Fibroblast of villous mesenchyme (primary cell): Measurements from ENCODE around the gene AKT2. TPM values are rescaled to one million over a fixed set of nuclear protein-coding genes. Genes with fewer than 3 reads are reported as not detected.

Experiments
- DNase-seq: peaks from one replicate; pipeline ENCODE4 v3.0.0-alpha.2; 2010; ENCODE audit warnings: low read depth
- H3K4me3 ChIP-seq: 2 replicates; pipeline ENCODE4 v1.5.1; 2011; ENCODE audit warnings: low read depth, mild to moderate bottlenecking, low read length
- total RNA-seq: library from RNA; depleted of rRNA; stranded (reverse); fragments of >200 nt; gene quantifications from 2 replicates; pipeline ENCODE4 v1.2.3, GENCODE V29; 2012
- TF ChIP-seq, protein P1 (sequence below): IDR thresholded peaks from 2 replicates; pipeline ENCODE4 v1.5.1; 2012; ENCODE audit warnings: low read depth, mild to moderate bottlenecking, low read length; ENCODE audit not compliant: insufficient read depth

AKT2 gene
- total RNA-seq, 1 donor, result 142 TPM

DNA sequence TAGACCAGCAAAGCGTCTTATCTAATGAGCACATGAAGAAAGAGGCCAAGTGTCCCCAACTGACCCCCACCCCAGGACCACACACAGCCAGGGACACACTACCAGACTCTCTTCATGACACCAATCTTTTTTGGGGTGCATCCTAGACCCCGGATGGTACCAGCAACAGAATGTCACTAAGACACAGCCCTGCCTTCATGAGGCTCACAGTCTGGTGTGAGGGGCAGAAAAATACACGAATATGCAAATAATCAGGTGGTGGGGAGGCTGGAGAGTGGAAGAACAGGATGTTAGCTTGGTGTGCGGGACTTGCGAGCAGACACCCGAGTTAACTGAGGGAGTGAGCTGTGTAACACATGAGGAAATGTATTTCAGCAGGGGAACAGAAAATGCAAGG is 17.5 kb downstream of the AKT2 start:
- TF ChIP-seq, protein P1, sequence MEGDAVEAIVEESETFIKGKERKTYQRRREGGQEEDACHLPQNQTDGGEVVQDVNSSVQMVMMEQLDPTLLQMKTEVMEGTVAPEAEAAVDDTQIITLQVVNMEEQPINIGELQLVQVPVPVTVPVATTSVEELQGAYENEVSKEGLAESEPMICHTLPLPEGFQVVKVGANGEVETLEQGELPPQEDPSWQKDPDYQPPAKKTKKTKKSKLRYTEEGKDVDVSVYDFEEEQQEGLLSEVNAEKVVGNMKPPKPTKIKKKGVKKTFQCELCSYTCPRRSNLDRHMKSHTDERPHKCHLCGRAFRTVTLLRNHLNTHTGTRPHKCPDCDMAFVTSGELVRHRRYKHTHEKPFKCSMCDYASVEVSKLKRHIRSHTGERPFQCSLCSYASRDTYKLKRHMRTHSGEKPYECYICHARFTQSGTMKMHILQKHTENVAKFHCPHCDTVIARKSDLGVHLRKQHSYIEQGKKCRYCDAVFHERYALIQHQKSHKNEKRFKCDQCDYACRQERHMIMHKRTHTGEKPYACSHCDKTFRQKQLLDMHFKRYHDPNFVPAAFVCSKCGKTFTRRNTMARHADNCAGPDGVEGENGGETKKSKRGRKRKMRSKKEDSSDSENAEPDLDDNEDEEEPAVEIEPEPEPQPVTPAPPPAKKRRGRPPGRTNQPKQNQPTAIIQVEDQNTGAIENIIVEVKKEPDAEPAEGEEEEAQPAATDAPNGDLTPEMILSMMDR, result no peak
- no peak for DNase-seq
- no peak overlapping the region for H3K4me3 ChIP-seq

DNA sequence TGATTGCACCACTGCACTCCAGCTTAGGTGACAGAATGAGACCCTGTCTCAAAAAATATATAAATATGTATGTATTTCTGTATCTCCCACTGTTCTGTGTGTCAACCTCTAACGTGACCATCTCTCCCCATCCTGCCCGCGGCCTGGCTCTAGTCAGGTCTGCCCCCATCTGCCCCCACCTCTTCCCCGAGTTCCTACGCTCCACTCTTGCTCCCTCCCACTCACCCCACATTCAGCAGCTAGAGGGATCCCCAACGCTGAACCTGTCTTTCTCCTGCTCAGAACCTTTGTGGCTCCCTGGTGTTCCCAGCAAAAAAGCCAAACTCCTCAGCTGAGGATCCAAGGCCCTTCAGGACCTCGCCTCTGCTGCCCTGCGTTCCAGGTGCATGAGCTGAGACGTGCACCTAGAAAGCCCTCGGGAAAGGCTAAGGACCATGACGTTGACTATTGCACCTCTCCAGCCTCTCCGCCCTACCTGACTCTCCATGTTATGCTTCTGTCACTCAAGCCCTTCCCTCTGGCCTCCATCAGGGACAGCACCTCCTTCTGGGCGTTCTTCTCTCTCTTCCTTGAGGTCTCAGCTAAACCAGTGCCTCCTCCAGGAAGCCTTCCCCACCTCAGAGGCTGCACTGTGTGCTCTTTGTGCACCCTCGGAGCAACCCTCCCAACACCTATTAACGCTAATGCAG is 18.1 kb downstream of the AKT2 start:
- TF ChIP-seq, protein P1, result no peak
- H3K4me3 ChIP-seq, result no peak overlapping the region
- DNase-seq, result no peak

GRCh38 chr19:40266119-40266518 is 19.0 kb downstream of the AKT2 start:
- no peak for DNase-seq
- TF ChIP-seq, protein P1, result no peak
- H3K4me3 ChIP-seq, result no peak overlapping the region

DNA sequence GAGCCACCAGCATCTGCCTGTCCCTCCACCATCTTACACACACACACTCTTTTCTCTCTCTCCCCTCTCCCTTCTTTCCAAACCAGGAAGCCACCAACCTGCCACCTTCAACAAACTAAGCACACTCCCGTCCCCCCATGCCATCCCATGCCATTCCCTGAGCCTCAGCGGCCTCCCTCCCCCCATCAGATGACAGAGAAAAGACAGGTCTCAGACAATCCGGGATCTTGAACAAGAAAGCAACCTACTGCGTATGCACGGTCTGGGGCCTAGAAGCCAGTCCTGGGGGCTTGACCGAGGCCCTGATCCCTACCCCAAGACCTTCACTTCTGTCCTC is 19.4 kb downstream of the AKT2 start:
- TF ChIP-seq, protein P1, result no peak
- H3K4me3 ChIP-seq, result no peak overlapping the region
- DNase-seq, result no peak

DNA sequence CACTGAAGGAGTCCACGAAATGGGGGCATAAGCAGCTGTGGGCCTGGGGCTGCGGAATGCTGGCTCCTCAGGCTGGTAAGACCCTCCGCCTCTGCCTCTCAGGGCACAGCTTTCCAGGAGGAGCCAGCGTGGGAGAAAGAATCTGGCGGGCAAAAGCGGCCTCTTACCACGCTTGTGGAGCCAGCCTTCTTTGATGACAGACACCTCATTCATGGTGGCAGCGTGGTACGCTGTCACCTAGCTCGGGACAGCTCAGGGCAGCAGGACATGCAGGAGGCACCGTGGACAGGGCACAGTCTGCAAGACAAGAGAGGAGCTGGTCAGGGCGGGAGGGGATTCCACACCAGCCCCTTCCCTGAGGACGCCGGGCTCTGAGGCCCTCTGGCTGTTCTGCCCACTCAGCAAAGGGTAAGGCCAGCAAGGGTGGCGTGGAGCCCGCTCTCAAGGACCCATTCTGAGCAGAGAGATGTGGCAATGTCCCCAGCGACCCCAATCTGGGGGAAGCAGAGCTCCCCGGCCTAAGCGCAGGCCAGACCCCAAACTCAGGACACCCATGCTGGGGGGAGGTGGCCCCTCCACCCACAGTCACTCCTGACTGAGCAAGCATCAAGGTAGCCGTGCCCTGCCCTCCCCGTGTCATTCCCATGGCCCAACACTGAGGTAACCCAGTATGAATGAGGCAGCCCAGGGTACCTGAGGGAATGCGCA is 19.9 kb downstream of the AKT2 start:
- DNase-seq, result no peak
- H3K4me3 ChIP-seq, result no peak overlapping the region

DNA sequence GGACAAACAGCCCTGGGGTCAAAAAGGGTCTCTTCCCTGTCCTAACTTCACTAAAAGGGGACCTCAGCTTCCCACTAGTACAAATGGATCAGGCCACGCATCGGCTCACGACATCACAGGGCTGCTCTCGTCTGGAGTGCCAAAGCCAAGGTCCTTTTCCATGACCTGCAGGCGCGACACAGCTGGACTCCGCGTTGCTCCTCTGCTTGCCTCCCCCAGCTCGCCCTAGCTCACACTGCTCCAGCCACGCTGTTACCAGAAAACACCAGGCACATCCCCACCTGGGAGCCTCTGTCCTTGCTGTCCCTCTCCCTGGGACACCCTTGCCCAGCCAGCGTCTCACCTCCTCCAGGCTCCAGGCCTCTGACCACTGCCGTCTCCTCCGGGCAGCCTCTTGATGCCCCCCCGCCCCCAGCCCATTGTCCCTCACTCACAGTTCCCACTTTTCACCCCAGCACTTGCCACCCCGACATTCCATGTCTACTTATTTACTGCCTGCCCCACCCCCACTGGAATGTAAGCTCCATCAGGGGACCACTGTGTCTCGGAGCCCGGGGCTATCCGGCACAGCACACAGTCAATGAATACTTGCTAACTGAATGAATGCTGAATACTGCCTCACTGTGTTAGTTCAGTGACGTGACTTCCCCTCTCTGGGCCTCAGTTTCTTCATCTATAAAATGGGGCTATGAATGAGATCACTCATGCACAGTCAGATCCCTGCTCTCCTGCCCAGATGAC is 20.7 kb downstream of the AKT2 start:
- no peak for DNase-seq
- no peak overlapping the region for H3K4me3 ChIP-seq
- TF ChIP-seq, protein P1, result no peak

More for the DNA sequence above, 19.9 kb downstream of the AKT2 start:
- TF ChIP-seq, protein P1, result no peak
